Stimulated activated CD4-positive, alpha-beta T cell treated with anti-CD3 and anti-CD28 coated beads, Interleukin-2, amount 100 ng/mL, for 24 hours (primary cell): ENCODE data around the gene NCBP2L.
"Not testable (repeated sequence)": the region's sequence is repeated elsewhere in the genome, so short reads cannot be mapped to it uniquely, and the experiment has no call there.

Experiments
- DNase-seq, 2 donors: peaks; one replicate each; pipeline ENCODE4 v3.0.0-alpha.2; 2020

NCBP2L gene

GRCh38 chrX:107753187-107753586 is 24.3 kb upstream of the NCBP2L start:
- DNase-seq = no peak

DNA sequence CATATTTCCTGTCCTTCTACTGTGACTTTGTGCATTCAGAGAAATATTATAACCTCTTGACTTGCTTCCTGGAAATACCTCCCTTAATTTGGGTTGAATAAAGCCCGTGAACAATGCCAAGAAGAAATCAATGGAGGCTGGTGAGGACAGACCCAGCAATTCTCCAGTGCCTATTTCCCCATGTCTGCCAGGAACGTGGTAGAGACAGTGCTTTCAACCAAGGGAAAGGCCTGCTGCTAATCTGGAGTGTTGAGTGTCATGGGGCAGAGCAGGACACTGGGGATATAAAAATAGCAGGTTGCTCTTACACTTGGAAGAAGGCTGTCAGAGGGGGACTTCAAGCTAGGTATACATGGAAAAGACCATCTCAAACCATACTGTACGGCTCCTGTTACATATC is 21.8 kb upstream of the NCBP2L start:
- DNase-seq = no peak

GRCh38 chrX:107758231-107758766 is 19.2 kb upstream of the NCBP2L start:
- no peak for DNase-seq

GRCh38 chrX:107760304-107761077 is 17.0 kb upstream of the NCBP2L start:
- no peak for DNase-seq

GRCh38 chrX:107763647-107764046 is 13.9 kb upstream of the NCBP2L start:
- DNase-seq = no peak

- DNase-seq = no peak
Observed at GRCh38 chrX:107764845-107765608, 12.5 kb upstream of the NCBP2L start.

DNA sequence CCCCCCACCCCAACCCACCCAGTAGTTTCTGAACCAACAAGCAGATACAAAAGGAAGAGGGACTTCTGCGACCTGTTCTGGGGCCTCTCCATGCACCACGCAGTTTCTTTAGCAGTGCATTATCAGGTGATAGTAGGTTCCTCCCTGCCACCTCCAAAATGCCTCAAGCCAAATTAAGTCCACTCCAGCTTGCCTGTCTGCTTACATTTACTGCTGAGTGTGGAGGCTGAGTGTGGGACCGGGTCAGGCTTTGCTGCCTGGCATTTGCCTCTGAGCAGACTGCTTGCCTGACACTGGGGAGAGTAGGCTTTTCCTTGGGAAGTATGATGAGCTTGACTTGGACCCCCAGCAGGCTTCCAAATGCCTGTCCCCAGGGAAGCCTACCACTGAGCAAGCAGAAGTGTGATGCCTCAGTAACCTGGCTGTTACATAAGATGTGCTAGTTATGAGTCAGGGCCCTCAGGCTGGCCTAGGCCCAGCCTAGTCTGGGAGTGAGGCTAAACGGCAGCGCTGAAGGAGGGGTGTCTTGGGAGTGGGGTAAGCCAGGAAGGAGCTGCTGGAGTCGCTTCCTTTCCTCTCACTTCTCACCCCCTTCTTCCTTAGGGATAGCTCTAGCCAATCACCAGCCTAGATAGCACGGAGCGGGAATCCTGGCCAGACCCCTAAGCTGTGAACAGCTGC is 10.9 kb upstream of the NCBP2L start:
- no peak for DNase-seq

DNA sequence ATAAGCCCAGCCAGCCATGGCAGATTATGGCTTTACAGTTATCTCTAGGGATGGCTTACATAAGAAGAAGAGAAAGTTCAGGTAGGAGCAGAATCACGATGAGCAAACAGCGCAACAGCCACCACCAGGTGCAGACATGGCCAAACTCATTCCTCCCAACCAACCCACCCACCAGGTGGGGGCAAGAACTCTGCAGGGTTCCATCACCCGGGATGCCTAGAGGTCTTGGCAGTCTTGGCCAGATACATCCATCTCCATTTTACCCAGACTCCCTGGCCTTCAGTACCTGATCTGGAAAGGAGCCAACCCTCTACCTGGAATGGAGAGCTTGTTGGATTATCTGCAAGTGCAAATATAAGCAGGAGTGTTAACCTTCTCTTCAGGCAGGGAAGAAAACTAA is 9.5 kb upstream of the NCBP2L start:
- no peak for DNase-seq

- DNase-seq = no peak
Observed at GRCh38 chrX:107769581-107770317, 7.8 kb upstream of the NCBP2L start.

- DNase-seq = no peak
Observed at GRCh38 chrX:107773206-107773605, 4.3 kb upstream of the NCBP2L start.

DNA sequence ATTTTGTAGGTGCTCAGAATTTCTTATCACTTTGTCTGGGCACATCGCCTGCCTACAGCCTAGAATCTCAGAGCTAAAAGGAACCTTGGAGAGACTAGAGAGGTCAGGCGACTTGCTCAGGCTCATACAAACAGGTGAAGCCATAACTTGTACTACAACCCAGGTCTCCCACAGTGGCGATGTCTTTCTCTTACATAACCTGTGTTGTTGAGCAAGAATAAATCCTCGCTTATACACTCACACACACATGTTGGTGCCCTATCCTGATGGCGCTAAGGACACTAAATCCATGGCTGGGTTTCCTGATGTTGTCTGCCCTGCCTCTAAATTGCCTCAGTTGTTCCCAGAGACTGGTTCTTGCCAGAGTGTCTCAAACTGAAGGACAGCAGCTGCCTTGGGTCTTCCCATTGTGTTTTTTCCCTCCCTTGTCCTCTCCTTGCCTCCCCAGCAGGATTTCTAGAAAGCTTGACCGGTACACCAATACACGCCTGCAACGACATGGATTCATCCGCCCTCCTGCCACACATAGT is 3.6 kb upstream of the NCBP2L start:
- DNase-seq = no peak

DNA sequence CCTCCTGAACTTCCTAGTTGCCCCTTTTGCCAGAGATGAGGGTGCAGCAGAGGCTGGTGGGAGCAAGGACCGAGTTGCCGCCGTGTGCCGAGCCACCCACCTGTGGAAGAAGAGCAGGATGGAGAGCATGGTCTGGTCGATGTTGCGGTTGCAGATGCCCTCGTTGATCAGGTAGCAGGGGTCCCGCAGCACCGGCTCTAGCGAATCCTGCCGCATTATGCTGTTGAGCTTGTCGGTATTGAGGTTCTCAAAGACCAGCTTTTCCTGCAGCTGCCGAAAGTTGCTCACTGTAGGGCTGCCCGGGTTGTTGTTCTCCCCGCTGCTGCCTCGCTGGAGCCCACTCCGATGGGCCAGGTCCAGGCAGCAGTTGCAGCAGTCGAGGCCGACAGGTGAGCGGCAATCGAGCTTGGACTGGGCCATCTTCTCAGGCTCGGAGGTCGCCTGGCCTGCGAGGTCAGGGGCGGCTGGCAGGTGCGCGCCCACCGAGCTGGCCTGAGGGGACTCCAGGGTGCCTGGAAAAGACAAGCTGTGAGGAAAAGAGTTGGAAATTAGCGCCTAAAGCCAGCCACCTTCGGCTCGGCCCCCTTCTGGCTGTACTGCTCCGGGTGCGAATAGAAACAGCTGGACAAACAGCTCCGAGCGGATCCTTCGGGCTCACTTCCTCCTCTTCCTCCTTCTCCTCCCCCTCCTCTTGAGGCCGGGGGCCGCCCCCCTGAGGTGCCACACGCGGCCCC is 2.4 kb upstream of the NCBP2L start:
- peak in 1 of 2 donors; percentile 2 for DNase-seq

GRCh38 chrX:107775734-107776511 is 1.6 kb upstream of the NCBP2L start, which contains the start of gene TSC22D3:
Gene TSC22D3, minus strand, starts transcription at chrX:107775787. Its CDS starts 368 bp downstream, at chrX:107775419.
- DNase-seq = peak; percentile 54 to 62

DNA sequence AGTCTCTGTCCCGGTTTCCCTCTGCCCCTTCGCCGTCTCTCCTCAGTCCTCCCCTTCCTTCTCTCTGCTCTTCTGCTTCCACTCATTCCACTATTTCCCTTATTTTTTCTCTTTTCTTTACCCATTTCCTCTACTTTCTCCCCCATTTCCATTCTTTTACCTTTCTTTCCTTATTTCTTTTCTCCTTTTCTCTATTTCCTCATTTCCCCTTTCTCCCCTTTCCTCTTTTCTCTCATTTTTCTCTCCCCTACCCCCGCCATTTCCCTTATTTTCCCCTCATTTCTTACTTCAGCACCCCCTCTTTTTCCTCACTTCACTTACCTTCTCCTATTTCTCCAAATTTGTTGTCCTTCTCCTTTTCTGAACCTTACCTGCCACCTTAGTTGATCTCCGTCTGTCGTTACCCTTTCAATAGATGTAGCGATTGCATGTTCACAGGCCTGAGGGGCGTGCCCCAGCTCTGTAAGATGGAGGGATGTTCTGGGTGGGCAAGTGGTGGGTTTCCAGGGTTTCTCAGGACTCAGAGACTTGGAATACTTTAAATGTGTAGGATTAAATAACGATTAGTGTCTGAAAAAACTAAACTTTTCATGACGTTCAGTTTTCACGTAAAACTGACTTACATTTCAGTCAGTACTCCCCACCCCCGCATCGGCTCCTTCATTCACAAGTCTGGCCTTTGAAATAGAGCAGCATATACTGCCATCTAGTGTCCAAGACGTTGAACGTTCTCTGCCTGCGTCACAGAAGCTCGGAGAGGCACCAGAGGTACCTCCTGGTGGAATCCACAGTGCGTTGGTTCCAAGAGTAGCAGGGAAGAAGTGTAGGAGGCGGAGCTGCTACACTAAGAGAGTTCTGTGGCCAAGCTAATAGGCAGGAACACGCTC is 641 bp upstream of the NCBP2L start:
- DNase-seq = peak; percentile 73 to 80

GRCh38 chrX:107780525-107780924 is 3.0 kb downstream of the NCBP2L start:
- DNase-seq = no peak

GRCh38 chrX:107787827-107788226 is 10.3 kb downstream of the NCBP2L start:
- no peak for DNase-seq

- no peak for DNase-seq
Observed at GRCh38 chrX:107804427-107804826, 26.9 kb downstream of the NCBP2L start.

DNA sequence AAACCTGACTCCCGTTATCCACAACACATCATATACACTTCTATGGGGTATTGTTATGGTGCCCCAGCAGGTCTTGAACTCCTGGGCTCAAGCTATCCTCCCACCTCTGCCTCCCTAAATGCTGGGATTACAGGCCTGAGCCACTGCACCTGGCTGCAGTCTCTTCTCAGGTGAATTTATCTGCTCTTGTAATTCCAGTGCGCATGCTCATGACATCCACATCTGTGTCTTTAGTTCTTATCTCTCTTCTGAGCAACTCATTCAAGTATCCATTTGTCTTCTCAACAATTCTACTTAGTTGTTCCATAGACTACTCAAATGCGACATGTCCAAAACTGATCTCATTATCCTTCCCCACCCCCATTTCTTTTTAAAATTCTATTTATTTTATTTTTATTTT is 27.6 kb downstream of the NCBP2L start:
- no peak for DNase-seq

GRCh38 chrX:107810053-107810452 is 32.5 kb downstream of the NCBP2L start:
- not testable (repeated sequence) for DNase-seq
